AG04450 (cell line): ENCODE results near the gene KANSL3. TPM values are rescaled to one million over a fixed set of nuclear protein-coding genes. Genes with fewer than 3 reads are reported as not detected.
"Not testable (repeated sequence)": the region's sequence is repeated elsewhere in the genome, so short reads cannot be mapped to it uniquely, and the experiment has no call there.

ENCODE experiments used
- CTCF ChIA-PET: fragments of 300-600, 350-600 bp; formaldehyde crosslinking; extraction: SDS; loops from one replicate; lab custom pipeline; 2022; ENCODE audit warnings: antibody characterized with exemption, inconsistent platforms; lab: Charles Lee
- POLR2A ChIA-PET: fragments of 350-600 bp; formaldehyde crosslinking; extraction: SDS; loops from one replicate; lab custom pipeline; 2021; ENCODE audit warnings: antibody characterized with exemption, inconsistent platforms; lab: Yijun Ruan, JAX
- DNase-seq: peaks from one replicate; pipeline ENCODE4 v3.0.0-alpha.2; 2011; ENCODE audit warnings: low read depth, low spot score
- H3K27ac ChIP-seq: one replicate; pipeline ENCODE4 v1.5.1; 2012; ENCODE audit warnings: low read depth, low read length, control low read depth
- H3K27me3 ChIP-seq: one replicate; pipeline ENCODE4 v1.6.0; 2012; ENCODE audit warnings: low read length; ENCODE audit not compliant: control insufficient read depth, insufficient read depth
- H3K4me3 ChIP-seq: 2 replicates; pipeline ENCODE4 v1.5.1; 2011; ENCODE audit warnings: mild to moderate bottlenecking, low read depth, low read length, control low read depth
- H3K9me3 ChIP-seq: 2 replicates; pipeline ENCODE4 v1.5.1; 2012; ENCODE audit warnings: low read length; ENCODE audit not compliant: control insufficient read depth, insufficient read depth
- polyA plus RNA-seq: library from polyadenylated mRNA; depleted of rRNA; stranded (reverse); fragments of >200 nt; gene quantifications from 2 replicates; pipeline ENCODE4 v1.2.3, GENCODE V29; 2011
- TF ChIP-seq, protein P1 (sequence below): IDR thresholded peaks from 2 replicates; pipeline ENCODE4 v1.5.1; 2011; ENCODE audit warnings: low read depth, low read length, control low read depth, inconsistent platforms

KANSL3 gene
- polyA plus RNA-seq, 1 experiment: 17.1 TPM

DNA sequence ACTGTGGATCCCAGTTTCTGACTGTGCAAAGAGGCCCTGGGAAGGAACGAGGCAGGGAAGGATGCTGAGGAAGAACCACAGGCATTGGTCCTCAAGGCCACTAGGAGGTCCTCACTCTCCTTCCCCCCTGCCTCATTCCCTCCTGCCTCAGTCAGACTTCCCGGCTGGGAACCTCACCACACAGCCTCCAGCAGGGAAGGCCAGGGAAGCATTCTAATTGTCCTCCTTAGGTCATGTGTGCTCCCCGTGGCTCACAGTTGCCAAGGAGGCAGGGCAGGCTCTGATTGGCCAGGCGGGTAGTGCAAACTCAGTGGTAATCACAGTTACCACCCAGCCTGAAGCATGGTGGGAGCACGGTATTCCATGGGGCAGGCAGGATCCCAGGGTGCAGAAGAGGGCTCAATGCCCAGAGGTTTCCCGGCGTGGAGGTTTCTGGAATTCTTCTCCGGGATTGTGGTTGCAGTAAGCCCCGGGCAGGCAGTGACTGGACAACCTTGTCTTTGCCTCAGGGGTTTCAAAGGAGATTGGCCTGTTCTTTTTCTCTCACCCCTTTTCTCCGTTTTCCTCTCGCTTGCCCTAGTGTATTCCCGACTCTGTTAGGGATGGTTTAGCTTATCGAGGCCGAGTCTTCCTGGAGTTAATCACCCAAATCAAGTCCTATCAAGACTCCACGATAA, 31.6 kb upstream of the KANSL3 start:
- ChIA-PET CTCF (no interaction called here), POLR2A (no interaction called here)
- TF ChIP-seq, protein P1, sequence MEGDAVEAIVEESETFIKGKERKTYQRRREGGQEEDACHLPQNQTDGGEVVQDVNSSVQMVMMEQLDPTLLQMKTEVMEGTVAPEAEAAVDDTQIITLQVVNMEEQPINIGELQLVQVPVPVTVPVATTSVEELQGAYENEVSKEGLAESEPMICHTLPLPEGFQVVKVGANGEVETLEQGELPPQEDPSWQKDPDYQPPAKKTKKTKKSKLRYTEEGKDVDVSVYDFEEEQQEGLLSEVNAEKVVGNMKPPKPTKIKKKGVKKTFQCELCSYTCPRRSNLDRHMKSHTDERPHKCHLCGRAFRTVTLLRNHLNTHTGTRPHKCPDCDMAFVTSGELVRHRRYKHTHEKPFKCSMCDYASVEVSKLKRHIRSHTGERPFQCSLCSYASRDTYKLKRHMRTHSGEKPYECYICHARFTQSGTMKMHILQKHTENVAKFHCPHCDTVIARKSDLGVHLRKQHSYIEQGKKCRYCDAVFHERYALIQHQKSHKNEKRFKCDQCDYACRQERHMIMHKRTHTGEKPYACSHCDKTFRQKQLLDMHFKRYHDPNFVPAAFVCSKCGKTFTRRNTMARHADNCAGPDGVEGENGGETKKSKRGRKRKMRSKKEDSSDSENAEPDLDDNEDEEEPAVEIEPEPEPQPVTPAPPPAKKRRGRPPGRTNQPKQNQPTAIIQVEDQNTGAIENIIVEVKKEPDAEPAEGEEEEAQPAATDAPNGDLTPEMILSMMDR: no peak
- DNase-seq: no peak
- Histone ChIP-seq H3K4me3 (no peak overlapping the region), H3K27me3 (peaks cover 6% of the 10 kb centered on the region), H3K9me3 (no peaks in the 10 kb centered on the region), H3K27ac (no peak overlapping the region)

DNA sequence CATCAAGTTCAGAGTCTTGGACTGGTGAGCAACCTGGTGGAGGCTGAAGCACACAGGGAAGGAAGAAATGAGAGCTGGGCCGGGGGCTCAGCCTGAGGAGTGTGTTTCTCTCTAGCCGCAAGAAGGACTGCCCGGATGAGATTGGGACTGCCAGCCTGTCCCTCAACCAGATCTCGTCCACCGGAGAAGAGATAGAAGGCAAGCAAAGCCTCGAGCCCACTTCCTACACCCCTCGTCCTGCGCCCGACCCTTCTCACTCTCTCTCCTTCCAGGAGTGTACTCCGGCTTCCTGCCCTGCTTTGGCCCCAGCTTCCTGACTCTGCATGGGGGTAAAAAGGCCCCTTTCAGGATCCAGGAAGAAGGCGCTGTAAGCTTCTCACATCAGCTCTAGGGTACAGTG, 30.7 kb upstream of the KANSL3 start:
- no peak overlapping the region for H3K4me3 ChIP-seq
- peaks cover 6% of the 10 kb centered on the region for H3K27me3 ChIP-seq
- no peak for DNase-seq
- CTCF ChIA-PET: no interaction called here
- no peak overlapping the region for H3K27ac ChIP-seq
- TF ChIP-seq, protein P1: no peak
- no peaks in the 10 kb centered on the region for H3K9me3 ChIP-seq
- POLR2A ChIA-PET: no interaction called here

DNA sequence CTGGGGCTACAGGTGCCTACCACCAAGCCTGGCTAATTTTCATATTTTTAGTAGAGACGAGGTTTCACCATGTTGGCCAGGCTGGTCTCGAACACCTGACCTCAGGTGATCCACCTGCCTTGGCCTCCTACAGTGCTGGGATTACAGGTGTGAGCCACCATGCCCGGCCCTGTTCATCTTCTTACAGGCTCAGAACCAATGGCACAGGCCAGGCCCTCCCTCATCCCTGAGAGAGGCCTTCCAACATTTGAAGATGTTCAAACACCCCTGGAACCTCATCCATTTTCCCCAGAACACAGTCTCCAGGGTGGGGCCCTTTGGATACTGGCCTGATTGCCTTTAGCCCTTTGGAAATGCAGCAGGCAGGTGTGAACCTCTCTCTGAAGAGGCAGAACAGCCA, 27.6 kb upstream of the KANSL3 start:
- H3K9me3 ChIP-seq, H3K27me3 ChIP-seq, DNase-seq, H3K4me3 ChIP-seq: not testable (repeated sequence)
- H3K27ac ChIP-seq: peak overlapping the region; percentile 93
- ChIA-PET POLR2A (interaction anchor here (0.6 to 2.2 kb wide), 2 partner anchors 28 to 44 kb away, joined by 3 to 21 read pairs; partner anchors contain the start of gene KANSL3), CTCF (interaction anchor here (0.7 kb wide), 3 partner anchors 30 to 296 kb away, joined by 3 to 4 read pairs (median 4); no protein-coding TSS in a partner anchor)

DNA sequence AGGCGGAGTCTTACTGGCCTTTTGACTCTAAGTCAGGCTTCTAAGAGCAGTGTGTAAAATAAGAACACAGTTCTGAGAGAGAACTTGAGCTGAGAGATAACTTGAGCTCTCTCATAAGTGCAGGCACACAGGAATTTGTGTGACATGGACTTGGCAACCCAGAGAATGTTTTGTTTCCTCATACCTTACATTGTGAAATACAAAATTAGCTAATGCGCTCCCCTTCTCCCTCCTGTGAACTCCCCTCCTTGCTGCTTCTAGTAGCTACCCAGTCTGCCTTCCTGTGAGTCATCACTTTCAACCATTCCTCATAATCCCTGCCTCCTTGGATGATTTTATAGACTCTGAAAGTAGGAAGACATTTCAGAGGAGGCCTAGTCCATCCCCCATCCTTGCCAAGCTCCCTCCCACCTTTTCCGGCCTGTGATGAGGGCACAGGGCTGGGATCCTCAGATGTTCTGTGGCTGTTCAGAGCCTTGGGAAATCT, 27.0 kb upstream of the KANSL3 start:
- Histone ChIP-seq H3K4me3 (no peak overlapping the region), H3K27ac (peak overlapping the region; percentile 93), H3K27me3 (no peaks in the 10 kb centered on the region), H3K9me3 (no peaks in the 10 kb centered on the region)
- TF ChIP-seq, protein P1: no peak
- DNase-seq: peak; percentile 95
- ChIA-PET POLR2A (interaction anchor here (0.6 to 2.2 kb wide), 5 partner anchors 13 to 403 kb away, joined by 3 to 21 read pairs (median 5); partner anchors contain the start of genes CNNM4 and KANSL3), CTCF (interaction anchor here (0.6 to 1.4 kb wide), 6 partner anchors 30 to 447 kb away, joined by 3 to 5 read pairs (median 4); no protein-coding TSS in a partner anchor)

DNA sequence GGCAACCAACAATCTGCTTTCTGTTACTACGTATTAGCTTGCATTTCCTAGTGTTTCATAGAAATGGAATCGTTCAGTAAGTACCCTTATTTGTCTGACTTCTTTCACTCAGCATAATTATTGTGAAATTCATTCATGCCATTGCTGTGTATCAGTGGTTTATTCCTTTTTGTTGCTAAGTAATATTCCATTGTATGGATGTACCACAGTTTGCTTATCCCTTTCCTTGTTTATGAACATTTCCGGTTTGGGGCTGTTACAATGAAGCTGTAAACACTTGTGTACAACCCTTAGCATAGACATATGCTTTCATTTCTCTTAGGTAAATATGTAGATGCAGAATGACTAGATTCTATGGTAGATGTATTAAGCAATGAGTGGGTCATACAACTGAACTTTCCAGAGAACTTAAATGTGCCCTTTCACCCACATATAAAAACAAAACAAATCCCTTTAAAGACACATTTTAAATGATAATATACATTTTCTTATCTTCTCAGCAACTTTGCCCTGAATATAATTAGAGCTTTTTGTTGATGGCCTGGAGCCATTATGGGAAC, 26.3 kb upstream of the KANSL3 start:
- DNase-seq: no peak
- no peaks in the 10 kb centered on the region for H3K27me3 ChIP-seq
- H3K9me3 ChIP-seq: no peaks in the 10 kb centered on the region
- ChIA-PET CTCF (interaction anchor here (1.0 to 1.4 kb wide), 2 partner anchors 111 to 447 kb away, joined by 3 to 5 read pairs; no protein-coding TSS in a partner anchor), POLR2A (interaction anchor here (0.6 to 2.2 kb wide), 3 partner anchors 27 to 403 kb away, joined by 5 to 21 read pairs (median 6); partner anchors contain the start of genes CNNM4 and KANSL3)
- peak overlapping the region; percentile 93 for H3K27ac ChIP-seq
- H3K4me3 ChIP-seq: no peak overlapping the region
- TF ChIP-seq, protein P1: no peak
